IgD-negative memory B cell (primary cell): ENCODE results near the gene TMEM167A. TPM values are rescaled to one million over a fixed set of nuclear protein-coding genes. Genes with fewer than 3 reads are reported as not detected.

Experiments used
- H3K27ac Mint-ChIP-seq, 3 donors: one replicate each; pipeline ENCODE4 v1.8.0; 2020 to 2022; ENCODE audit warnings: mild to moderate bottlenecking in 3 of 3, mixed read lengths in 3 of 3, moderate library complexity in 1 of 3
- H3K27me3 Mint-ChIP-seq: one replicate; pipeline ENCODE4 v1.8.0; 2021; ENCODE audit warnings: mixed read lengths
- H3K36me3 Mint-ChIP-seq: one replicate; pipeline ENCODE4 v1.8.0; 2020; ENCODE audit warnings: mild to moderate bottlenecking, mixed read lengths
- H3K4me1 Mint-ChIP-seq, 3 donors: one replicate each; pipeline ENCODE4 v1.8.0; 2020 to 2022; ENCODE audit warnings: mixed read lengths in 3 of 3, mild to moderate bottlenecking in 1 of 3
- H3K4me3 Mint-ChIP-seq, 4 donors: one replicate each; pipeline ENCODE4 v1.8.0; 2020 to 2022; ENCODE audit warnings: mild to moderate bottlenecking in 4 of 4, mixed read lengths in 4 of 4, moderate library complexity in 3 of 4
- H3K9me3 Mint-ChIP-seq, 3 donors: one replicate each; pipeline ENCODE4 v1.8.0; 2020 to 2021; ENCODE audit warnings: mixed read lengths in 3 of 3, mild to moderate bottlenecking in 1 of 3
- polyA plus RNA-seq: library from polyadenylated mRNA; unstranded; fragments of 300-500 nt; fragmentation: Illumina TruSeq; gene quantifications from one replicate; pipeline ENCODE4 v1.2.3, GENCODE V29; 2021

Gene TMEM167A
- polyA plus RNA-seq, 1 donor from 2014 or later, result 51.6 TPM

- Mint-ChIP-seq H3K27ac (no peak overlapping the region), H3K9me3 (peaks cover 0 to 1% (median 0%) of the 10 kb centered on the region in 3 donors), H3K36me3 (no peaks in the 10 kb centered on the region), H3K4me1 (peaks cover 0 to 2% (median 0%) of the 10 kb centered on the region in 3 donors), H3K4me3 (no peak overlapping the region), H3K27me3 (no peaks in the 10 kb centered on the region)
Observed at GRCh38 chr5:83003791-83004190, 73.4 kb downstream of the TMEM167A start.

Other genes with a start within 250 kb of the TMEM167A start
- gene XRCC4, start 153 bp upstream of the TMEM167A start, polyA plus RNA-seq, result 8.4 TPM